Nephron progenitor cell (in vitro differentiated cells): ENCODE measurements around the gene TIMP3.

Source experiments
- DNase-seq: peaks from one replicate; pipeline ENCODE4 v3.0.0; 2021
- H3K27ac Mint-ChIP-seq: 2 replicates; pipeline ENCODE4 v1.8.0; 2021; ENCODE audit warnings: mild to moderate bottlenecking, moderate library complexity, mixed read lengths
- H3K27me3 Mint-ChIP-seq: 2 replicates; pipeline ENCODE4 v1.8.0; 2021; ENCODE audit warnings: mild to moderate bottlenecking, low read depth, mixed read lengths; ENCODE audit not compliant: poor library complexity
- H3K36me3 Mint-ChIP-seq: 2 replicates; pipeline ENCODE4 v1.8.0; 2021; ENCODE audit warnings: low read depth, mixed read lengths
- H3K4me1 Mint-ChIP-seq: 2 replicates; pipeline ENCODE4 v1.8.0; 2021; ENCODE audit warnings: mixed read lengths
- H3K4me3 Mint-ChIP-seq: 2 replicates; pipeline ENCODE4 v1.8.0; 2021; ENCODE audit warnings: mild to moderate bottlenecking, moderate library complexity, mixed read lengths
- H3K9me3 Mint-ChIP-seq: 2 replicates; pipeline ENCODE4 v1.8.0; 2021; ENCODE audit warnings: mild to moderate bottlenecking, moderate library complexity, mixed read lengths
- TF ChIP-seq, protein P1 (sequence below): fragments of 200-600 bp; sonication (generic); IDR thresholded peaks from 2 replicates; pipeline ENCODE4 v1.5.0; 2021; ENCODE audit warnings: antibody characterized with exemption

The TIMP3 gene

DNA sequence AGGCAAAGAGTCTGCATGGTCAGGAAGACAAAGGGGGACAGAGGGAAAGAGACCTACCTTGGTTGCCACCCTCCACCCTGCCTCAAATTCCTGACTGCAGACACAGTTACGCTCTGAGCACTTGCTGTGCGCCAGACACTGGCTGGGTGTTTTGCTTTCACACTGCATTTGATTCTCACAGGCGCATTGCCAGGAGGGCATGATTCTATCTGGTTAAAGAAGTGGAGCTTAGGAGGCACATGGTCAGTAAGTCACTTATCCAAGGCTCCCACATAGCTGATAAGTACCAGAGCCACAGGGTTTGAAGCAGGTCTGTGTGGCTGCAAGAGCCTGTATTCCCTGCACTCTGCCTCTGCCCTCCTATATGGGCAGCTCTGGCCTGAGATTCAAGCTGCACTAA lies 103.9 kb downstream of the TIMP3 start:
- peaks cover 3% of the 10 kb centered on the region for H3K27me3 Mint-ChIP-seq
- no peak for DNase-seq
- H3K27ac Mint-ChIP-seq, result no peak overlapping the region
- no peaks in the 10 kb centered on the region for H3K9me3 Mint-ChIP-seq
- H3K4me3 Mint-ChIP-seq, result no peak overlapping the region
- no peaks in the 10 kb centered on the region for H3K36me3 Mint-ChIP-seq
- peaks cover 30% of the 10 kb centered on the region for H3K4me1 Mint-ChIP-seq
- TF ChIP-seq, protein P1, sequence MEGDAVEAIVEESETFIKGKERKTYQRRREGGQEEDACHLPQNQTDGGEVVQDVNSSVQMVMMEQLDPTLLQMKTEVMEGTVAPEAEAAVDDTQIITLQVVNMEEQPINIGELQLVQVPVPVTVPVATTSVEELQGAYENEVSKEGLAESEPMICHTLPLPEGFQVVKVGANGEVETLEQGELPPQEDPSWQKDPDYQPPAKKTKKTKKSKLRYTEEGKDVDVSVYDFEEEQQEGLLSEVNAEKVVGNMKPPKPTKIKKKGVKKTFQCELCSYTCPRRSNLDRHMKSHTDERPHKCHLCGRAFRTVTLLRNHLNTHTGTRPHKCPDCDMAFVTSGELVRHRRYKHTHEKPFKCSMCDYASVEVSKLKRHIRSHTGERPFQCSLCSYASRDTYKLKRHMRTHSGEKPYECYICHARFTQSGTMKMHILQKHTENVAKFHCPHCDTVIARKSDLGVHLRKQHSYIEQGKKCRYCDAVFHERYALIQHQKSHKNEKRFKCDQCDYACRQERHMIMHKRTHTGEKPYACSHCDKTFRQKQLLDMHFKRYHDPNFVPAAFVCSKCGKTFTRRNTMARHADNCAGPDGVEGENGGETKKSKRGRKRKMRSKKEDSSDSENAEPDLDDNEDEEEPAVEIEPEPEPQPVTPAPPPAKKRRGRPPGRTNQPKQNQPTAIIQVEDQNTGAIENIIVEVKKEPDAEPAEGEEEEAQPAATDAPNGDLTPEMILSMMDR, result no peak

DNA sequence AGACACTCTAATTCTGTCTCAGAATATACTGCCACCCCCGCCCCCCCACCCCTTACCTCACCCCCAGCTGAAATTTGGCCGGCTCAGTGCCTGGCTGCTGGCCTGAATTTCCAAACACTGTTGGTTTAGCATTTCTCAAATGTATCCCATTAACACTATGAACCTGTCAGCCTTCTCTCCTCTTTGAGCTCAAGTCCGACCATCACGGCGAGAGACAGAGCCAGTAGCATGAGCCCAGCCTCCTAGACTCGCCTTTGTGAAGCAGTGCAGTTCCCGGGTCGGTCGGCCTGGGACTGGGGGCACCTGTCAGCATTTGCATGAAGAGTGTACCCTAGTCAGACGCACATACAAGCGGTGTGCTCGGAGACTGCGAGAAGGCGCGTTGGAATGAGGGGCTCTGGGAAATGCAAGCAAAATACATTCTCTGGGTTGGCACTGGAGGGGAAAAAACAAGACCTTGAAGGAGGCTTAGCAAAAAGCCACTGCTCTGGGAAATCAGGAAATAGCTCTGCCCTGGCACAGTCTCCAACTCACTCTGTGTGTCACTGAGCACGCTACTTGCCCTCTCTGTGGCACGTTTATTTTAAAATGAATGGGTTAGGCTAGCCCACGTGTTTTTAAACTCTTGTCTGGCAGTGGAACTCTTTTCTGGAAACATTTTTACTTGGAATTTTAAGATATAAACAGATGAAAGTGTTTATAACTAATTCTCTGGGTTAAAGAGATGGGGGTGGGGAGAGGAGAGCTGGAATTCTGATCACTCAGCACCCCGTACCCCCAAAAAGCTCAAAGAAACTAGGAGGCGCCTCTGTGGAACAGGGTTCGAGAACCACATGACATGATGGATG lies 108.3 kb downstream of the TIMP3 start:
- no peak overlapping the region for H3K4me3 Mint-ChIP-seq
- H3K36me3 Mint-ChIP-seq, result no peaks in the 10 kb centered on the region
- no peak overlapping the region for H3K27ac Mint-ChIP-seq
- DNase-seq, result no peak
- H3K27me3 Mint-ChIP-seq, result peaks cover 19% of the 10 kb centered on the region
- TF ChIP-seq, protein P1, result no peak
- H3K9me3 Mint-ChIP-seq, result no peaks in the 10 kb centered on the region
- H3K4me1 Mint-ChIP-seq, result peaks cover 42% of the 10 kb centered on the region

DNA sequence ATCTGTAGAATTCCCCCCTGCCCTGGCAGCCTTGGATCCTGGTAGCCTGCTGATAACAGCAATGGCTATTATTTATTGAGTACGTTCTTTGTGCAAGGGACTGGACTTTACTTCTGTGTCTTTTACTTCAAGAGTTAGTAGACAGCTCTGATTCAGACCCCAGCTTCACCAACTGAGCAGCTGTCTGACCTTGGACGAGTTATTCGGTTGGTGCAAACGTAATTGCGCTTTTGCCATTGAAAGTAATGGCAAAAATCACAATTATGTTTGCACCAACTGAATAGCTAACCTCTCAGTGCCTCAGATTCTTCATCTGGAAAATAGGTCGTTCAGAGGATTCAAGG lies 108.9 kb downstream of the TIMP3 start:
- Mint-ChIP-seq H3K36me3 (peaks cover 4% of the 10 kb centered on the region), H3K4me1 (peaks cover 37% of the 10 kb centered on the region), H3K9me3 (peaks cover 3% of the 10 kb centered on the region), H3K4me3 (no peak overlapping the region), H3K27me3 (peaks cover 22% of the 10 kb centered on the region), H3K27ac (no peak overlapping the region)
- DNase-seq, result no peak
- TF ChIP-seq, protein P1, result no peak

DNA sequence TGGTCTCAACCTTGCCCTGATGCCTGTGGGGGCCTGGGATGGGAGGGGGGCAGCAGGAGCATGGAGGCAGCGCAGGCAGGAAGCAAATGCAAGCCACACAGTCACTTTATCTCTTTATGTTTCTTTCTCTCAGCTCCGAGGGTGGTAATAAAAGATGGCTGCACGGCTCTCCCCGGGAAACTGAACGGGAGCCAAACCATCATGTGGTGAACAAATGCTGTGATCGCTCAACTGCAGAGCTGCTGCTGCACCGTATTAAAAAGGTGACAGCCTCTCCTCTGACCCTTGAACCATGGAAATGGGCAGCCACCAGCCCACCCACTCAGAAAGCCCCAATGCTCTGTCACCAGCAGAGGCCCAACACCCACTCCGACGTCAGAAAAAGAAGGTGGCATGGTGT lies 110.0 kb downstream of the TIMP3 start:
- H3K4me1 Mint-ChIP-seq, result peaks cover 29% of the 10 kb centered on the region
- peaks cover 29% of the 10 kb centered on the region for H3K27me3 Mint-ChIP-seq
- peaks cover 6% of the 10 kb centered on the region for H3K36me3 Mint-ChIP-seq
- H3K4me3 Mint-ChIP-seq, result peak overlapping the region; percentile 24
- no peak overlapping the region for H3K27ac Mint-ChIP-seq
- peaks cover 14% of the 10 kb centered on the region for H3K9me3 Mint-ChIP-seq
- peak; percentile 41 for DNase-seq
- TF ChIP-seq, protein P1, result no peak
